HEK293 (cell line): ENCODE data around the gene CTCF.

Experiments used
- CTCF ChIA-PET: fragments of 350-600 bp; formaldehyde crosslinking; extraction: SDS; loops from one replicate; lab custom pipeline; 2021; ENCODE audit warnings: antibody characterized with exemption; lab: Yijun Ruan, JAX
- POLR2A ChIA-PET: fragments of 300-600 bp; formaldehyde crosslinking; extraction: SDS; loops from one replicate; lab custom pipeline; 2020; ENCODE audit warnings: antibody characterized with exemption, inconsistent platforms; lab: Yijun Ruan, JAX
- H3K27ac ChIP-seq: fragments of 200-500 bp; sonication (Bioruptor generic); 2 replicates; pipeline ENCODE4 v1.5.1; 2014; ENCODE audit warnings: low read depth, low read length, control low read depth, inconsistent platforms; ENCODE audit errors: extremely low read depth
- H3K36me3 ChIP-seq, 2 experiments: fragments of 200-500 bp in 1 of 2; sonication (Bioruptor generic) in 1 of 2; 1 replicate in 1 of 2; 2 replicates in 1 of 2; pipeline ENCODE4 v1.5.1; 2014 to 2017; ENCODE audit warnings: inconsistent platforms in 2 of 2, low read length in 2 of 2; ENCODE audit not compliant: control insufficient read depth in 2 of 2, insufficient read depth in 1 of 2
- H3K4me1 ChIP-seq: fragments of 200-500 bp; sonication (Bioruptor generic); 2 replicates; pipeline ENCODE4 v1.5.1; 2014; ENCODE audit warnings: mild to moderate bottlenecking, low read length, inconsistent platforms; ENCODE audit not compliant: control insufficient read depth, insufficient read depth
- H3K4me3 ChIP-seq: 2 replicates; pipeline ENCODE4 v1.5.1; 2011; ENCODE audit warnings: low read depth, mild to moderate bottlenecking, control low read depth, low read length, moderate library complexity
- H3K9me3 ChIP-seq: fragments of 200-500 bp; sonication (Bioruptor generic); 2 replicates; pipeline ENCODE4 v1.5.1; 2014; ENCODE audit warnings: low read depth, low read length, inconsistent platforms; ENCODE audit not compliant: control insufficient read depth, insufficient read depth
- AEBP2 ChIP-seq: fragments of 450-650 bp; formaldehyde crosslinking; IDR thresholded peaks from 2 replicates; pipeline ENCODE4 v1.5.1; 2016; ENCODE audit warnings: missing biosample characterization, missing genetic modification characterization, borderline replicate concordance
- EGR2 ChIP-seq: fragments of 450-650 bp; formaldehyde crosslinking; IDR thresholded peaks from 2 replicates; pipeline ENCODE4 v1.5.1; 2016; ENCODE audit warnings: low read depth, missing biosample characterization, missing genetic modification characterization
- GLIS2 ChIP-seq: fragments of 450-650 bp; formaldehyde crosslinking; IDR thresholded peaks from 2 replicates; pipeline ENCODE4 v1.5.1; 2016; ENCODE audit warnings: missing biosample characterization, missing genetic modification characterization
- KLF8 ChIP-seq: fragments of 450-650 bp; formaldehyde crosslinking; IDR thresholded peaks from 2 replicates; pipeline ENCODE4 v1.5.1; 2016; ENCODE audit warnings: missing biosample characterization, missing genetic modification characterization
- KLF9 ChIP-seq: fragments of 450-650 bp; formaldehyde crosslinking; IDR thresholded peaks from 2 replicates; pipeline ENCODE4 v1.5.1; 2016; ENCODE audit warnings: missing biosample characterization, missing genetic modification characterization, low read depth
- SP2 ChIP-seq: fragments of 450-650 bp; formaldehyde crosslinking; IDR thresholded peaks from 2 replicates; pipeline ENCODE4 v1.5.1; 2016; ENCODE audit warnings: missing biosample characterization, missing genetic modification characterization
- YY1 ChIP-seq: fragments of 450-650 bp; formaldehyde crosslinking; IDR thresholded peaks from 2 replicates; pipeline ENCODE4 v1.5.1; 2018; ENCODE audit warnings: missing biosample characterization, missing genetic modification characterization
- YY2 ChIP-seq: fragments of 450-650 bp; formaldehyde crosslinking; IDR thresholded peaks from 2 replicates; pipeline ENCODE4 v1.5.1; 2016; ENCODE audit warnings: missing biosample characterization, missing genetic modification characterization
- ZBTB1 ChIP-seq: fragments of 450-650 bp; formaldehyde crosslinking; IDR thresholded peaks from 2 replicates; pipeline ENCODE4 v1.5.1; 2016; ENCODE audit warnings: missing biosample characterization, missing genetic modification characterization
- ZBTB17 ChIP-seq: fragments of 450-650 bp; formaldehyde crosslinking; IDR thresholded peaks from 2 replicates; pipeline ENCODE4 v1.5.1; 2016; ENCODE audit warnings: missing biosample characterization, missing genetic modification characterization
- ZBTB20 ChIP-seq: fragments of 450-650 bp; formaldehyde crosslinking; IDR thresholded peaks from 2 replicates; pipeline ENCODE4 v1.5.1; 2016; ENCODE audit warnings: missing biosample characterization, missing genetic modification characterization
- ZBTB8A ChIP-seq: fragments of 450-650 bp; formaldehyde crosslinking; IDR thresholded peaks from 2 replicates; pipeline ENCODE4 v1.5.1; 2016; ENCODE audit warnings: missing biosample characterization, missing genetic modification characterization
- ZIC2 ChIP-seq: fragments of 450-650 bp; formaldehyde crosslinking; IDR thresholded peaks from 2 replicates; pipeline ENCODE4 v1.5.1; 2016; ENCODE audit warnings: missing biosample characterization, missing genetic modification characterization
- ZNF146 ChIP-seq: fragments of 450-650 bp; formaldehyde crosslinking; IDR thresholded peaks from 2 replicates; pipeline ENCODE4 v1.5.1; 2016; ENCODE audit warnings: missing biosample characterization, missing genetic modification characterization
- ZNF239 ChIP-seq: fragments of 450-650 bp; formaldehyde crosslinking; IDR thresholded peaks from 2 replicates; pipeline ENCODE4 v1.5.1; 2016; ENCODE audit warnings: missing biosample characterization, missing genetic modification characterization
- ZNF350 ChIP-seq: fragments of 450-650 bp; formaldehyde crosslinking; IDR thresholded peaks from 2 replicates; pipeline ENCODE4 v1.5.0; 2017; ENCODE audit warnings: missing biosample characterization, mild to moderate bottlenecking, missing genetic modification characterization
- ZNF394 ChIP-seq: fragments of 450-650 bp; formaldehyde crosslinking; IDR thresholded peaks from 2 replicates; pipeline ENCODE4 v1.5.1; 2016; ENCODE audit warnings: missing biosample characterization, missing genetic modification characterization, mild to moderate bottlenecking, moderate library complexity, borderline replicate concordance
- ZNF473 ChIP-seq: fragments of 450-650 bp; formaldehyde crosslinking; IDR thresholded peaks from 2 replicates; pipeline ENCODE4 v1.5.1; 2017; ENCODE audit warnings: missing biosample characterization, missing genetic modification characterization
- ZNF626 ChIP-seq: fragments of 450-650 bp; sonication (Bioruptor Pico); formaldehyde crosslinking; IDR thresholded peaks from 2 replicates; pipeline ENCODE4 v1.5.1; 2018; ENCODE audit warnings: missing biosample characterization, missing genetic modification characterization, inconsistent platforms
- ZNF660 ChIP-seq: fragments of 450-650 bp; IDR thresholded peaks from 2 replicates; pipeline ENCODE4 v1.5.1; 2018; ENCODE audit warnings: missing biosample characterization, mild to moderate bottlenecking, missing genetic modification characterization
- ZNF664 ChIP-seq: fragments of 450-650 bp; formaldehyde crosslinking; IDR thresholded peaks from 2 replicates; pipeline ENCODE4 v1.5.1; 2016; ENCODE audit warnings: missing biosample characterization, missing genetic modification characterization
- ZNF768 ChIP-seq: fragments of 450-650 bp; formaldehyde crosslinking; IDR thresholded peaks from 2 replicates; pipeline ENCODE4 v1.5.1; 2018; ENCODE audit warnings: missing biosample characterization, mild to moderate bottlenecking, missing genetic modification characterization
- ZSCAN16 ChIP-seq: fragments of 450-650 bp; formaldehyde crosslinking; IDR thresholded peaks from 2 replicates; pipeline ENCODE4 v1.5.1; 2016; ENCODE audit warnings: missing biosample characterization, missing genetic modification characterization
- TF ChIP-seq, protein P1 (sequence below): fragments of 450-650 bp; formaldehyde crosslinking; optimal IDR thresholded peaks from 2 replicates; pipeline ENCODE3; 2016; ENCODE audit warnings: missing biosample characterization, mild to moderate bottlenecking, missing genetic modification characterization
- TF ChIP-seq, protein P2 (sequence below): IDR thresholded peaks from 2 replicates; pipeline ENCODE4 v1.6.1; 2011; ENCODE audit warnings: mild to moderate bottlenecking, low read depth, low read length, borderline replicate concordance
- TF ChIP-seq, protein P3 (sequence below): fragments of 450-650 bp; formaldehyde crosslinking; IDR thresholded peaks from 2 replicates; pipeline ENCODE4 v1.5.1; 2016; ENCODE audit warnings: missing biosample characterization, missing genetic modification characterization
- TF ChIP-seq, protein P4 (sequence below): fragments of 450-650 bp; formaldehyde crosslinking; IDR thresholded peaks from 2 replicates; pipeline ENCODE4 v1.5.1; 2016; ENCODE audit warnings: missing biosample characterization, missing genetic modification characterization, low read depth

Gene CTCF

DNA sequence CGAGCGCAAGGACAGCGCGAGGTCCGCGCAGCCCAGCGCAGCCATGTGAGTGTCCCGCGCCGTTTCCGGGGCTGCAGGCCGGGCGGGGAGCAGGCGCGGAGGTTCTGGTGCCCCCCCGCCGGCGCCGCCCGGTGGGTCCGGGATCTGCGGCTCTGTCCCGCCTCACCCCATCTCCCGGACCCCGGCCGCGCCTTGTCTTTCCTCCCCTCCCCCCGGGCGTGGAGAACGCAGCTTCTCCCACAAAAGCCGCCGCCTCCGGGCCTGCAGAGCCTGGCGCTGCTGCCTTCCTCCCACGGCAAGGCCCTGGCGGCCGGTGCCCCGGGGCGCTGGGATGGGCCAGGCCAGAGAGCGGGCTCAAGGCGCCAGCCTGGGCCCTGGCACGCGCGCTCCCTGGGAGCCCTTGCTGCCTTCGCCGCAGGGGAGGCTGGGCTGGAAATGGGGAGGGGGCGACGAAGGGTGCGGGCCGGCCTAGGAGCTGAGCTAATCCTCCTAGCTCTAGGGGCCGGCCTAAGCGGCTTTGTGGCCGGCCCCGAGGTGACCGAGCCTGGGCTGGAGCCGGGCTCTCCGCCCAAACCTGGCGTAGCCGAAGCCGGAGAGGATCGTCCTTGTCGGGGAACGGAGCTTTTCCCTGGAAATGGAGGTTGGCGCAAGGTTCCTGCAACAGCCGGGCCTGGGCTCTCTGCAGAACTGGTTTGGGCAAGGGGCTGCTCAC, 33.3 kb upstream of the CTCF start (continued):
- TF ChIP-seq ZNF350 (no peak), ZNF239 (no peak), ZNF394 (tag by site-specific recombination) (peak; percentile 60; the same call in 1 of the 2 replicates), ZBTB8A (0 out of 2 replicates have a peak, but pooled peaks have one; percentile 22), ZBTB20 (tag by site-specific recombination) (peak; percentile 57), SP2 (no peak; the same call in 1 of the 2 replicates), ZIC2 (tag by site-specific recombination) (peak; percentile 86), AEBP2 (tag by site-specific recombination) (no peak), ZNF626 (tag by site-specific recombination) (no peak), GLIS2 (tag by site-specific recombination) (peak; percentile 10; the same call in 1 of the 2 replicates), EGR2 (tag by site-specific recombination) (peak; percentile 35), ZBTB1 (tag by site-specific recombination) (no peak)
- TF ChIP-seq, protein P1, sequence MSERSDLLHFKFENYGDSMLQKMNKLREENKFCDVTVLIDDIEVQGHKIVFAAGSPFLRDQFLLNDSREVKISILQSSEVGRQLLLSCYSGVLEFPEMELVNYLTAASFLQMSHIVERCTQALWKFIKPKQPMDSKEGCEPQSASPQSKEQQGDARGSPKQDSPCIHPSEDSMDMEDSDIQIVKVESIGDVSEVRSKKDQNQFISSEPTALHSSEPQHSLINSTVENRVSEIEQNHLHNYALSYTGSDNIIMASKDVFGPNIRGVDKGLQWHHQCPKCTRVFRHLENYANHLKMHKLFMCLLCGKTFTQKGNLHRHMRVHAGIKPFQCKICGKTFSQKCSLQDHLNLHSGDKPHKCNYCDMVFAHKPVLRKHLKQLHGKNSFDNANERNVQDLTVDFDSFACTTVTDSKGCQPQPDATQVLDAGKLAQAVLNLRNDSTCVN (tag by site-specific recombination) = peak; percentile 65
- TF ChIP-seq, protein P2, sequence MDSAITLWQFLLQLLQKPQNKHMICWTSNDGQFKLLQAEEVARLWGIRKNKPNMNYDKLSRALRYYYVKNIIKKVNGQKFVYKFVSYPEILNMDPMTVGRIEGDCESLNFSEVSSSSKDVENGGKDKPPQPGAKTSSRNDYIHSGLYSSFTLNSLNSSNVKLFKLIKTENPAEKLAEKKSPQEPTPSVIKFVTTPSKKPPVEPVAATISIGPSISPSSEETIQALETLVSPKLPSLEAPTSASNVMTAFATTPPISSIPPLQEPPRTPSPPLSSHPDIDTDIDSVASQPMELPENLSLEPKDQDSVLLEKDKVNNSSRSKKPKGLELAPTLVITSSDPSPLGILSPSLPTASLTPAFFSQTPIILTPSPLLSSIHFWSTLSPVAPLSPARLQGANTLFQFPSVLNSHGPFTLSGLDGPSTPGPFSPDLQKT = no peak

DNA sequence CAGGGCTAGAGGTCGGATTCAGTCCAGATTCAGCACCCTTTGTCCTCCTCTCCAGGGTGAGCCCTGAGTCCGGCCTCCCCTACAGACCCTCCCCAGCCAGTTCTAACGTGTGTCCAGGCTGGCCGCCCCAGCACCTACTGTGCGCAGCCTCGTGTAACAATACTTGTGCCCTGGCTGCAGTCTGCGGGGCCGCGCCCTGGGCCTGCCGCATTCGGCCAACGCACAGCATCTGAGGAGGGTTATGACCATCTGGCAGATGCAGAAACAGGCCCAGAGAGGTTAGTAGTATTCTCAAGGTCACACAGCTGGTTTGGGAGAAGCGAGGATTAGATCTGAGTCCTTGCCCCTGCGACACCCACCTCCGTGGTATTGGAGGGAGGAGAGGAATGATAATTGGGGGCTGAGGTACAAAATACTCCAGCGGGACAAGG, 32.7 kb upstream of the CTCF start:
- TF ChIP-seq, protein P3, sequence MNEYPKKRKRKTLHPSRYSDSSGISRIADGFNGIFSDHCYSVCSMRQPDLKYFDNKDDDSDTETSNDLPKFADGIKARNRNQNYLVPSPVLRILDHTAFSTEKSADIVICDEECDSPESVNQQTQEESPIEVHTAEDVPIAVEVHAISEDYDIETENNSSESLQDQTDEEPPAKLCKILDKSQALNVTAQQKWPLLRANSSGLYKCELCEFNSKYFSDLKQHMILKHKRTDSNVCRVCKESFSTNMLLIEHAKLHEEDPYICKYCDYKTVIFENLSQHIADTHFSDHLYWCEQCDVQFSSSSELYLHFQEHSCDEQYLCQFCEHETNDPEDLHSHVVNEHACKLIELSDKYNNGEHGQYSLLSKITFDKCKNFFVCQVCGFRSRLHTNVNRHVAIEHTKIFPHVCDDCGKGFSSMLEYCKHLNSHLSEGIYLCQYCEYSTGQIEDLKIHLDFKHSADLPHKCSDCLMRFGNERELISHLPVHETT (tag by site-specific recombination) = no peak
- TF ChIP-seq EGR2 (tag by site-specific recombination) = no peak
- TF ChIP-seq ZNF768 = peak; percentile 88; the same call in 1 of the 2 replicates
- no peak for TF ChIP-seq ZNF473 (tag by site-specific recombination)
- no peak for TF ChIP-seq YY1 (tag by site-specific recombination)
- TF ChIP-seq ZNF660 (tag by site-specific recombination) = no peak
- no peak for TF ChIP-seq ZNF146 (tag by site-specific recombination)
- TF ChIP-seq KLF9 (tag by site-specific recombination) = 0 out of 2 replicates have a peak, but pooled peaks have one; percentile 6
- 0 out of 2 replicates have a peak, but pooled peaks have one; percentile 29 for TF ChIP-seq ZBTB17 (tag by site-specific recombination)
- no peak for TF ChIP-seq ZSCAN16 (tag by site-specific recombination)
- no peak for TF ChIP-seq ZNF664 (tag by site-specific recombination)
- TF ChIP-seq YY2 = no peak
- TF ChIP-seq, protein P4, sequence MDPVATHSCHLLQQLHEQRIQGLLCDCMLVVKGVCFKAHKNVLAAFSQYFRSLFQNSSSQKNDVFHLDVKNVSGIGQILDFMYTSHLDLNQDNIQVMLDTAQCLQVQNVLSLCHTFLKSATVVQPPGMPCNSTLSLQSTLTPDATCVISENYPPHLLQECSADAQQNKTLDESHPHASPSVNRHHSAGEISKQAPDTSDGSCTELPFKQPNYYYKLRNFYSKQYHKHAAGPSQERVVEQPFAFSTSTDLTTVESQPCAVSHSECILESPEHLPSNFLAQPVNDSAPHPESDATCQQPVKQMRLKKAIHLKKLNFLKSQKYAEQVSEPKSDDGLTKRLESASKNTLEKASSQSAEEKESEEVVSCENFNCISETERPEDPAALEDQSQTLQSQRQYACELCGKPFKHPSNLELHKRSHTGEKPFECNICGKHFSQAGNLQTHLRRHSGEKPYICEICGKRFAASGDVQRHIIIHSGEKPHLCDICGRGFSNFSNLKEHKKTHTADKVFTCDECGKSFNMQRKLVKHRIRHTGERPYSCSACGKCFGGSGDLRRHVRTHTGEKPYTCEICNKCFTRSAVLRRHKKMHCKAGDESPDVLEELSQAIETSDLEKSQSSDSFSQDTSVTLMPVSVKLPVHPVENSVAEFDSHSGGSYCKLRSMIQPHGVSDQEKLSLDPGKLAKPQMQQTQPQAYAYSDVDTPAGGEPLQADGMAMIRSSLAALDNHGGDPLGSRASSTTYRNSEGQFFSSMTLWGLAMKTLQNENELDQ (tag by site-specific recombination) = no peak
- no peak for TF ChIP-seq KLF8 (tag by site-specific recombination)
- peaks cover 0 to 3% of the 10 kb centered on the region in 2 experiments; a peak in 1 of 3 replicates for H3K36me3 ChIP-seq
- POLR2A ChIA-PET = interaction anchor here (0.6 to 2.1 kb wide), 5 partner anchors 8 to 176 kb away, joined by 3 to 7 read pairs (median 4); partner anchors contain the start of gene CTCF
- H3K27ac ChIP-seq = peak overlapping the region; percentile 26; the same call in 1 of the 2 replicates
- peak overlapping the region; percentile 56 for H3K4me3 ChIP-seq
- no peaks in the 10 kb centered on the region for H3K4me1 ChIP-seq
- no peaks in the 10 kb centered on the region for H3K9me3 ChIP-seq
- CTCF ChIA-PET = interaction anchor here (0.7 to 5.6 kb wide), 6 partner anchors 9 to 115 kb away, joined by 3 to 62 read pairs (median 5); partner anchors contain the start of genes ATP6V0D1 and CARMIL2
